Superior temporal gyrus (tissue), 1 donor: Measurements from ENCODE around the gene EREG.

Experiments used
- DNase-seq: peaks from one replicate; pipeline ENCODE4 v3.0.0-alpha.2; 2016; ENCODE audit errors: extremely low spot score

EREG gene

GRCh38 chr4:74428276-74428675 is 63.3 kb downstream of the EREG start:
- no peak for DNase-seq

- DNase-seq, result no peak
Observed at GRCh38 chr4:74431113-74431826, 66.3 kb downstream of the EREG start.

- no peak for DNase-seq
Observed at GRCh38 chr4:74433043-74433442, 68.1 kb downstream of the EREG start.

- no peak for DNase-seq
Observed at GRCh38 chr4:74433541-74434172, 68.7 kb downstream of the EREG start.

GRCh38 chr4:74435296-74435695 is 70.4 kb downstream of the EREG start:
- no peak for DNase-seq

- DNase-seq, result no peak
Observed at GRCh38 chr4:74437866-74438265, 72.9 kb downstream of the EREG start.
